GM19452 (cell line): ENCODE results near the gene MRC1.
"Not testable (repeated sequence)": the region's sequence is repeated elsewhere in the genome, so short reads cannot be mapped to it uniquely, and the experiment has no call there.

Experiments used
- ATAC-seq: cut with Tn5 transposase; IDR thresholded peaks from one replicate; pipeline ENCODE4 v1.9.1; 2021; ENCODE audit not compliant: unreplicated experiment

Gene MRC1

GRCh38 chr10:17904564-17904963 is 95.4 kb downstream of the MRC1 start:
- ATAC-seq = no peak

- no peak for ATAC-seq
Measured at GRCh38 chr10:17905491-17905890, 96.3 kb downstream of the MRC1 start.

GRCh38 chr10:17906002-17906401 is 96.9 kb downstream of the MRC1 start:
- ATAC-seq = no peak

- no peak for ATAC-seq
Measured at GRCh38 chr10:17907641-17908040, 98.5 kb downstream of the MRC1 start.

- no peak for ATAC-seq
Measured at GRCh38 chr10:17910125-17910789, 101.1 kb downstream of the MRC1 start.

GRCh38 chr10:17912754-17913153 is 103.6 kb downstream of the MRC1 start:
- ATAC-seq = no peak

- no peak for ATAC-seq
Measured at GRCh38 chr10:17913604-17914003, 104.5 kb downstream of the MRC1 start.

GRCh38 chr10:17914169-17915045 is 105.3 kb downstream of the MRC1 start:
- ATAC-seq = no peak

GRCh38 chr10:17915181-17915580 is 106.0 kb downstream of the MRC1 start:
- ATAC-seq = no peak

- ATAC-seq = no peak
Measured at GRCh38 chr10:17918187-17918903, 109.2 kb downstream of the MRC1 start.

- ATAC-seq = no peak
Measured at GRCh38 chr10:17921378-17921777, 112.2 kb downstream of the MRC1 start.

GRCh38 chr10:17923728-17924127 is 114.6 kb downstream of the MRC1 start:
- no peak for ATAC-seq

- no peak for ATAC-seq
Measured at GRCh38 chr10:17943033-17943745, 134.0 kb downstream of the MRC1 start.

- ATAC-seq = not testable (repeated sequence)
Measured at GRCh38 chr10:17950269-17950668, 141.1 kb downstream of the MRC1 start.

GRCh38 chr10:17950726-17951125 is 141.6 kb downstream of the MRC1 start:
- no peak for ATAC-seq

GRCh38 chr10:17951868-17952371 is 142.8 kb downstream of the MRC1 start, which contains the start of gene SLC39A12:
Gene SLC39A12 (plus strand): TSS chr10:17951918. CDS start chr10:17953277, 1,359 bp downstream.
- no peak for ATAC-seq

- ATAC-seq = not testable (repeated sequence)
Measured at GRCh38 chr10:17954372-17954771, 145.2 kb downstream of the MRC1 start.

GRCh38 chr10:17954861-17955260 is 145.7 kb downstream of the MRC1 start:
- no peak for ATAC-seq

GRCh38 chr10:17958049-17958448 is 148.9 kb downstream of the MRC1 start:
- ATAC-seq = no peak

- ATAC-seq = no peak
Measured at GRCh38 chr10:17959870-17960269, 150.7 kb downstream of the MRC1 start.
